Lower leg skin (tissue), 4 donors: ENCODE data around the gene MAD1L1. TPM values are rescaled to one million over a fixed set of nuclear protein-coding genes. Genes with fewer than 3 reads are reported as not detected.

Experiments used
- DNase-seq, 2 donors: peaks; one replicate each; pipeline ENCODE4 v3.0.0-alpha.2; 2019; ENCODE audit warnings: low spot score in 2 of 2
- H3K4me3 ChIP-seq: fragments of 200-600 bp; sonication (generic); 2 replicates; pipeline ENCODE4 v1.5.1; 2017; ENCODE audit warnings: mild to moderate bottlenecking, low read depth; ENCODE audit not compliant: poor library complexity, severe bottlenecking
- POLR2A ChIP-seq, 2 donors: fragments of 450-650 bp; IDR thresholded peaks; one replicate each; pipeline ENCODE4 v1.6.1; 2016 to 2017; ENCODE audit warnings: antibody characterized with exemption in 2 of 2, mild to moderate bottlenecking in 1 of 2, moderate library complexity in 1 of 2
- WGBS, 2 donors: methylation state at CpG; one replicate each; pipeline ENCODE4 v1.1.5; 2018; 5-methylcytosine and 5-hydroxymethylcytosine counted together
- intact Hi-C: fragments of 100-400 bp; cut with DNase I; formaldehyde crosslinking; loops from one replicate; pipeline ENCODE4 v1.15.0; 2023; ENCODE audit warnings: low total_unique reads
- total RNA-seq, 4 donors: library from RNA; depleted of rRNA; stranded (reverse); fragments of >200 nt; gene quantifications; one replicate each; pipeline ENCODE4 v1.1.0, GENCODE V29; 2016
- TF ChIP-seq, protein P1 (sequence below), 3 donors: fragments of 450-650 bp; IDR thresholded peaks; one replicate each; pipeline ENCODE4 v1.5.1; 2016; ENCODE audit warnings: antibody characterized with exemption in 3 of 3, mild to moderate bottlenecking in 3 of 3, moderate library complexity in 2 of 3

Gene MAD1L1
- total RNA-seq, 4 donors from 2014 or later: 37.7 to 77.8 (median 59.4) TPM

DNA sequence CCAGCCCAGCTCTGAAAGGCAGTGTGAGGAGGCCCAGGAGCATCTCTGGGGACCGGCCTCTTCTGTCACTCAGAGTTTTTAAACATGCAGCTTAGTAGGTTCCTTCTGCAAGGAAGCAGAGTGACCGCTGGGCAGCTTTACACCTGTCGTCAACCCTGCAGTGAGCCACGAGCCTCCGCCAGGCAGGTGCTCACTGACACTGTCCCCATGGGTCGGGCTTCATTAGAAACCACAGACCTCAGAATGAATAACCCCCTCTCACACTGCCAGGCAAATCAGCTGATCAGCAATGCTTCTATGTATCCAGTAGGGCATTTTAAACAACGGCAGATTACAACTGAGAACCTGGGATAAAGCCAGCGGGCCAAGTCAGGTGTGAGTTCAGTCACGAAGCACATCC lies 106.1 kb downstream of the MAD1L1 start:
- intact Hi-C loops: no loop called here
- no peak for DNase-seq
- H3K4me3 ChIP-seq: no peak overlapping the region
- TF ChIP-seq POLR2A (IDR thresholded peaks at IDR 0.05): no peak
- TF ChIP-seq, protein P1, sequence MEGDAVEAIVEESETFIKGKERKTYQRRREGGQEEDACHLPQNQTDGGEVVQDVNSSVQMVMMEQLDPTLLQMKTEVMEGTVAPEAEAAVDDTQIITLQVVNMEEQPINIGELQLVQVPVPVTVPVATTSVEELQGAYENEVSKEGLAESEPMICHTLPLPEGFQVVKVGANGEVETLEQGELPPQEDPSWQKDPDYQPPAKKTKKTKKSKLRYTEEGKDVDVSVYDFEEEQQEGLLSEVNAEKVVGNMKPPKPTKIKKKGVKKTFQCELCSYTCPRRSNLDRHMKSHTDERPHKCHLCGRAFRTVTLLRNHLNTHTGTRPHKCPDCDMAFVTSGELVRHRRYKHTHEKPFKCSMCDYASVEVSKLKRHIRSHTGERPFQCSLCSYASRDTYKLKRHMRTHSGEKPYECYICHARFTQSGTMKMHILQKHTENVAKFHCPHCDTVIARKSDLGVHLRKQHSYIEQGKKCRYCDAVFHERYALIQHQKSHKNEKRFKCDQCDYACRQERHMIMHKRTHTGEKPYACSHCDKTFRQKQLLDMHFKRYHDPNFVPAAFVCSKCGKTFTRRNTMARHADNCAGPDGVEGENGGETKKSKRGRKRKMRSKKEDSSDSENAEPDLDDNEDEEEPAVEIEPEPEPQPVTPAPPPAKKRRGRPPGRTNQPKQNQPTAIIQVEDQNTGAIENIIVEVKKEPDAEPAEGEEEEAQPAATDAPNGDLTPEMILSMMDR (IDR thresholded peaks at IDR 0.05): no peak
- 83 to 93% methylated on average over 9 of the region's 9 CpGs for WGBS, 2 donors

DNA sequence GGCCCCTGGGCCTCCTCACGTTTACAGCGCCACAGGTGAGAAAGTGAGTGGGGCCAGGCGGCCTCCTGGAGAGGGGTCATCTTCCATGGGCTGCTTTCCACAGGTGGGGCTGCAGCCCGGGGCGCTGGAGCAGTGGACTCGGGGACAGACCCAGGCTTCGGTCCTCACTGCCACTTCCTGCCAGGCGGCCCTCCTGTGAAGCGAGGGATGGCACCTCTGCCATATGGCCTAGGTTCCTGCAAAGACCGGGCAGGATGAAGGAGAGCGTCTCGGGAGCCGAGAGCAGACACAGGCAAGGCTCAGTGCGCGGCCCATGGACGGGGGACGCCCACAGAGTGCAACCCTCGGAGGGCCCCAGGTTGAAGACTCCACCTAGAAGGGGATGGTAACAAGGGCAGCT lies 106.8 kb downstream of the MAD1L1 start:
- TF ChIP-seq, protein P1 (IDR thresholded peaks at IDR 0.05): no peak
- no peak for TF ChIP-seq POLR2A (IDR thresholded peaks at IDR 0.05)
- 92 to 94% methylated on average over 18 of the region's 18 CpGs for WGBS, 2 donors
- DNase-seq: no peak
- intact Hi-C loops: no loop called here
- no peak overlapping the region for H3K4me3 ChIP-seq

DNA sequence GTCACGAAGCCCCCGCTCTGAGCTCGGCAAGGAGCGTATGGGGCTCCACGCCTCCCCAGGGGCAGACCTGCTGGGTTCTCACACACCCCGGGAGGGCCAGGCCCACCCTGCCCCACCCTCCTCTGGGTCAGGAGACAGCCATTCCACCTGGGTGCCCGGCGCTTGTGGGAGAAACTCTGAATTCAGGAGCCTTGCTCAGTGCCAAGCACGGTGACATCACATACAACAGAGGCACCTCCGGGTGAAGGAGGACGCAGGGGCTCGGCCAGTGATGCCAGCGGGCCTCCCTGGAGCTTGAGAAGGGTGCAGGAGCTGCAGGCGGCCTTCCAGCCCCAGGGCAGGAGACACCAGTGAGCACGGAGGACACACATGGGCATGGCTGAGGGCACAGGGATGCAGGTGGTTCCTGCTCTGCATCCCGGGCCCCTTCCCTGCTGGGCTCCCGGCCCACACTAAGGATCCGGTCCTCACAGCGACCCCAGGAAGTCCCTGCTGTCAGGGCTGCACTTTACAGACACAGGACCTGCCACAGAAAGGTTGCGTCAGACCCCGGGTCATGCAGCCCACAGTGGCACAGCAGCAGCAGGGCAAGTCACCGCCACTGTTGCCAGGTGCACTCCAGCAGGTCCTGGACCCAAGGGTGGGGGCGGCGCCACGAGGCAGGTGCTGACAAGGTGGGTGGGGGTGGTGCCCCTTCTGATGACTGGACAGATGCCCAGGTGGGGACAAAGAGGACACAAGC lies 108.0 kb downstream of the MAD1L1 start:
- TF ChIP-seq, protein P1 (IDR thresholded peaks at IDR 0.05): no peak
- TF ChIP-seq POLR2A (IDR thresholded peaks at IDR 0.05): no peak
- no peak for DNase-seq
- intact Hi-C loops: no loop called here
- no peak overlapping the region for H3K4me3 ChIP-seq
- 87 to 92% methylated on average over 14 to 21 of the region's 25 CpGs for WGBS, 2 donors

DNA sequence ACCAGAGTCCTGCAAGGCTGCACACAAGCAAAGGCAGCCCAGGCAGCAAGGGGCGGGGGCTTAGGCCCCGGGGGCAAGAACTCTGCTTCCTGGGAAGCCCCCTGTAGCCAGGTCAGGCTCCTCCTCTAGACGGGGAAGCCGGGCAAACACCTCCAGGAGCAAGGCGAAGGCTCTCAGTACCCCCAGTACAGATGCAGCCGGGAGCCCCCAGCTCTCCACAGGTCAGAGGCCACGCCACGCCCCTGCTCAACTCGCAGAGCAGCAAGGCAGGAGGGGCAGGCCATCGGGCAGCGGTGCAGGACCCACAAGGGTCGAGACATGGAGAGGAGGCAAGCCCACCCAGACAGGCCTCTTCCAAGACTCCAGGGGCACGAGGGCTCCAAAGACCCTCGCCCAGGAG lies 108.8 kb downstream of the MAD1L1 start:
- TF ChIP-seq POLR2A (IDR thresholded peaks at IDR 0.05): no peak
- TF ChIP-seq, protein P1 (IDR thresholded peaks at IDR 0.05): no peak
- intact Hi-C loops: no loop called here
- 89 to 95% methylated on average over 12 to 14 of the region's 14 CpGs for WGBS, 2 donors
- no peak overlapping the region for H3K4me3 ChIP-seq
- DNase-seq: no peak

DNA sequence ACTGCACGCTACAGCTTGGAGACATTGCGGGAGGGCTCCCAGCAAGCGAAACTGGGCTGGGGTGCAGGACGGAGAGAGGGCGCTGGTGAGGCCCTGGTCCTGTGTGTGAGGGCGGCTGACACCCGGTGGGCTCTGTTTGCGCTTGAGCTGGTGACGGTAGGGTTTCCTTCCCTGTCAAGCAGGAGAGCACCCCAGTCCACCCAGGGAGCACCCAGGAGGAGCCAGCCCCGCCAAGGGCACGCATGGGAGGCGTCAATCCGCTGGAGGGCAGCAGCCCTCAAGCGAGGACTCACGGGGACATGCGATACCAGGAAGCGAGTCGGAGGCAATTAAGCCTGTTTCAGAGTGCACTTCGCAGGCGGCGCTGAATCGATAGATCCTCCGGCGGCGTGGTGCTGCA lies 109.4 kb downstream of the MAD1L1 start:
- DNase-seq: no peak
- 95 to 97% methylated on average over 24 to 25 of the region's 25 CpGs for WGBS, 2 donors
- intact Hi-C loops: no loop called here
- TF ChIP-seq POLR2A (IDR thresholded peaks at IDR 0.05): no peak
- no peak overlapping the region for H3K4me3 ChIP-seq

DNA sequence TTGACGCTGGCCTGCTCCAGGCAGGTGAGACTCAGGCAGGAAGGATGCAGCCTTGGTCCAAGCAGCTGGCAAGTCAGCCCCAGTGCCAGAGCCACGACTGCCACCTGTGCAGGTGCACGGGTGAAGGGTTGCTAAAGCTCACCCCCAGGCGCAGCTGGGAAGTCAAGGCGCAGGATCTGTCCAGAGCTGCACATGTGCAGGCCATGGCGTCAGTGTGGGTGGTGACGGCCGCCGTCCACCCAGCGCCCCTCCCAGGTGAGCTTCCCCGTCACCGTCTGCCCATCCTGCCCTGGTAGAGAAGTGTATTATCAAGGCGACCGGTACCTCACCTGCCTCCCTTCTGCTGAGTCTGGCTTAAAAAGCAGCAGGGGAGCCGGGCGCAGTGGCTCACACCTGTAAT lies 110.1 kb downstream of the MAD1L1 start:
- TF ChIP-seq, protein P1 (IDR thresholded peaks at IDR 0.05): no peak
- no peak for TF ChIP-seq POLR2A (IDR thresholded peaks at IDR 0.05)
- intact Hi-C loops: no loop called here
- no peak for DNase-seq
- H3K4me3 ChIP-seq: no peak overlapping the region
- WGBS, 2 donors: 96 to 97% methylated on average over 16 of the region's 16 CpGs
